Omental fat pad (tissue), 4 donors: Measurements from ENCODE around the gene SMCO3. TPM values are rescaled to one million over a fixed set of nuclear protein-coding genes. Genes with fewer than 3 reads are reported as not detected.

Experiments
- ATAC-seq: fragments of 150-250 bp; one replicate; pipeline ENCODE4 v1.9.1; 2016; ENCODE audit warnings: mild to moderate bottlenecking, moderate library complexity; ENCODE audit not compliant: low FRiP score
- DNase-seq: peaks from one replicate; pipeline ENCODE4 v3.0.0-alpha.2; 2019; ENCODE audit warnings: low spot score
- CTCF ChIP-seq, 3 donors: fragments of 450-650 bp; IDR thresholded peaks; one replicate each; pipeline ENCODE4 v1.5.1; 2016 to 2017; ENCODE audit warnings: antibody characterized with exemption in 3 of 3, mild to moderate bottlenecking in 3 of 3, moderate library complexity in 2 of 3
- total RNA-seq, 4 donors: library from RNA; depleted of rRNA; stranded (reverse); fragments of >200 nt; gene quantifications; one replicate each; pipeline ENCODE4 v1.1.0, GENCODE V29; 2016

Gene SMCO3
- total RNA-seq, 4 donors from 2014 or later: not detected

DNA sequence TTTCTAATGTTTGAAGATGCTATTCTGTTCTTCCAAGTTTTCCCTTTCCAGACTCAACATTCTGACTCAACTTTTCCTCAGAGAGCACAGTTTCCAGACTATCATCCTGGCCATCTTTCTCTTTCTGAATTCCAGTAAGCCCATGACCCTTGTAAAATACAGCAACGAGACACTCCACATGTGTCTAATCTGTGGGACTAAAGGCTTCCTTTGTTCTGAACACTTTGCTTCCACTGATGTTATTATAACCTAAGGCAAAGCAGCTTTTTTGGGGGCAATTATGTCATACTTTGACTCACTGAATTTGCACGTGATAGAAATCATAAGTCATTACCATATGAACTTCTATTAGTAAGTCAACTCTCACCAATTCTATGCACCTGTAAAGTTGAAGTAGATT, 35.7 kb upstream of the SMCO3 start:
- TF ChIP-seq CTCF (IDR thresholded peaks at IDR 0.05): no peak
- DNase-seq (no peak), ATAC-seq (no peak)

- ATAC-seq (no peak), DNase-seq (no peak)
- TF ChIP-seq CTCF (IDR thresholded peaks at IDR 0.05): no peak
These were observed 33.0 kb upstream of the SMCO3 start for GRCh38 chr12:14846876-14847580.

GRCh38 chr12:14846042-14846587, 32.1 kb upstream of the SMCO3 start:
- DNase-seq (no peak), ATAC-seq (no peak)
- no peak for TF ChIP-seq CTCF (IDR thresholded peaks at IDR 0.05)

- TF ChIP-seq CTCF (IDR thresholded peaks at IDR 0.05): peak in 1 of 3 donors; percentile 34
- no peak for ATAC-seq
- DNase-seq: no peak
These were observed 31.4 kb upstream of the SMCO3 start for GRCh38 chr12:14845350-14845750.

- DNase-seq: no peak
- no peak for ATAC-seq
- TF ChIP-seq CTCF (IDR thresholded peaks at IDR 0.05): no peak
These were observed 30.4 kb upstream of the SMCO3 start for GRCh38 chr12:14844401-14844800.

DNA sequence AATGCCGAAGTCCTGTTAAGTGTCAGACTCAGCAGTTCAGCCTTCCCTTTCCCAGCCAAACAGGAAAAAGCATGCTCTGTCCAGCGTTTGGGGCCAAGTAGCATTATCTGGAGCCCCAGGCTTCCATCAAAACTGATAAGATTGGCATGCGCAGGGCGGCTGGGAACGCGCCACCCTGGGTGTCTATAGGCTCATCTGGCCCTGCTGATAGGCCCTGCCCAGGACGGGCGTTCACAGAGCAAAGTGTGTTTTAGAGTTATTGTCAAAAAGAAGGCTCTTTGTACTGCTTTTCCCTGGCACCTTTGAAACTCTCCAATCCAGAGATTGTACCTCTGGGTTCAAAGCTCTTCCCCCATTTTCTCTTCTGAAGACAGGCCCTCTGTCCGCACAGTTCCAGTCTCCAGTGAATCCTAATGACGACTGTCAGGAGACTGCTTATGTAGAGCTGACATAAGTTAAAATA, 29.5 kb upstream of the SMCO3 start, which contains the start of gene ART4:
ART4 (minus strand) TSS at position 102 of the 463 bp plus-strand sequence. CDS start 413 bp downstream, outside the sequence.
- DNase-seq (no peak), ATAC-seq (no peak)
- no peak for TF ChIP-seq CTCF (IDR thresholded peaks at IDR 0.05)

GRCh38 chr12:14842315-14842714, 28.3 kb upstream of the SMCO3 start:
- no peak for TF ChIP-seq CTCF (IDR thresholded peaks at IDR 0.05)
- no peak for DNase-seq

More at GRCh38 chr12:14842315-14842714, 28.3 kb upstream of the SMCO3 start:
- ATAC-seq: no peak
